Panc1 (cell line): ENCODE measurements around the gene NNMT. TPM values are rescaled to one million over a fixed set of nuclear protein-coding genes. Genes with fewer than 3 reads are reported as not detected.

ENCODE experiments used
- ATAC-seq: fragments of 200-7000 bp; cut with Tn5 transposase; 2 replicates; pipeline ENCODE4 v1.9.1; 2020; ENCODE audit warnings: mild to moderate bottlenecking, moderate library complexity
- BruUV-seq: library from RNA; stranded (reverse); fragments of 400-500 nt; replicated peaks from 2 replicates; lab custom pipeline; 2021; lab: Mats Ljungman, UMichigan
- CTCF ChIA-PET: fragments of 300-600 bp; sonication (Branson Sonifier 250); formaldehyde crosslinking; loops from one replicate; lab custom pipeline; 2022; ENCODE audit warnings: antibody characterized with exemption; lab: Charles Lee
- POLR2A ChIA-PET: fragments of 300-600 bp; sonication (Branson Sonifier 250); formaldehyde crosslinking; loops from one replicate; lab custom pipeline; 2022; ENCODE audit warnings: antibody characterized with exemption; lab: Charles Lee
- DNase-seq: peaks from one replicate; pipeline ENCODE4 v3.0.0-alpha.2; 2010; ENCODE audit warnings: low read depth, low spot score
- H3K27ac ChIP-seq: 2 replicates; pipeline ENCODE4 v1.5.1; 2011; ENCODE audit warnings: mild to moderate bottlenecking, low read length, inconsistent platforms
- H3K27me3 ChIP-seq: fragments of 200-500 bp; sonication (Bioruptor generic); 2 replicates; pipeline ENCODE4 v1.6.0; 2014; ENCODE audit warnings: low read length, inconsistent platforms; ENCODE audit not compliant: control insufficient read depth, insufficient read depth
- H3K36me3 ChIP-seq: fragments of 200-500 bp; sonication (Bioruptor generic); 2 replicates; pipeline ENCODE4 v1.5.1; 2014; ENCODE audit warnings: inconsistent platforms, mild to moderate bottlenecking, low read length, moderate library complexity; ENCODE audit not compliant: control insufficient read depth, insufficient read depth
- H3K4me1 ChIP-seq: 2 replicates; pipeline ENCODE4 v1.5.1; 2011; ENCODE audit warnings: inconsistent platforms, mild to moderate bottlenecking, low read length, moderate library complexity; ENCODE audit not compliant: control insufficient read depth, insufficient read depth
- H3K4me3 ChIP-seq, 2 experiments: 2 replicates each; pipeline ENCODE4 v1.5.1; 2011 to 2012; ENCODE audit warnings: low read depth in 2 of 2, low read length in 2 of 2, mild to moderate bottlenecking in 2 of 2, inconsistent platforms in 1 of 2, moderate library complexity in 1 of 2
- H3K9me3 ChIP-seq: fragments of 200-500 bp; sonication (Bioruptor generic); 2 replicates; pipeline ENCODE4 v1.5.1; 2014; ENCODE audit warnings: low read depth, mild to moderate bottlenecking, inconsistent platforms, low read length, moderate library complexity; ENCODE audit not compliant: control insufficient read depth, insufficient read depth
- POLR2AphosphoS5 ChIP-seq: IDR thresholded peaks from 2 replicates; pipeline ENCODE4 v1.6.1; 2012; ENCODE audit warnings: mild to moderate bottlenecking, low read depth, low read length, moderate library complexity
- SIN3A ChIP-seq: IDR thresholded peaks from 2 replicates; pipeline ENCODE4 v1.6.1; 2012; ENCODE audit warnings: low read depth, mild to moderate bottlenecking, low read length, moderate library complexity, borderline replicate concordance; ENCODE audit not compliant: insufficient read depth
- TCF7L2 ChIP-seq: IDR thresholded peaks from 2 replicates; pipeline ENCODE4 v1.6.1; 2011; ENCODE audit warnings: mild to moderate bottlenecking, low read depth, low read length, inconsistent platforms
- in situ Hi-C: cut with HindIII; loops from 2 replicates; pipeline ENCODE4 v1.10.0; 2016; ENCODE audit warnings: low sequenced_read_pairs, low pct_unique_long_range_greater_than_20kb
- intact Hi-C: fragments of 100-400 bp; cut with micrococcal nuclease; formaldehyde crosslinking; loops from one replicate; pipeline ENCODE4 v1.10.0; 2022; ENCODE audit not compliant: unreplicated experiment
- total RNA-seq: library from RNA; stranded (reverse); gene quantifications from one replicate; pipeline ENCODE4 v1.2.1, GENCODE V29; 2021; ENCODE audit not compliant: unreplicated experiment
- TF ChIP-seq, protein P1 (sequence below), 2 experiments: IDR thresholded peaks; 2 replicates each; pipeline ENCODE4 v1.6.1; 2011 to 2012; ENCODE audit warnings: low read depth in 2 of 2, control low read depth in 1 of 2, low read length in 1 of 2, mild to moderate bottlenecking in 1 of 2, moderate library complexity in 1 of 2; ENCODE audit not compliant: insufficient read depth in 1 of 2
- TF ChIP-seq, protein P2 (sequence below): fragments of 450-650 bp; IDR thresholded peaks from 2 replicates; pipeline ENCODE4 v1.5.1; 2017; ENCODE audit warnings: mild to moderate bottlenecking

Gene NNMT
- total RNA-seq, 1 experiment from 2014 or later, result 1.7 TPM

DNA sequence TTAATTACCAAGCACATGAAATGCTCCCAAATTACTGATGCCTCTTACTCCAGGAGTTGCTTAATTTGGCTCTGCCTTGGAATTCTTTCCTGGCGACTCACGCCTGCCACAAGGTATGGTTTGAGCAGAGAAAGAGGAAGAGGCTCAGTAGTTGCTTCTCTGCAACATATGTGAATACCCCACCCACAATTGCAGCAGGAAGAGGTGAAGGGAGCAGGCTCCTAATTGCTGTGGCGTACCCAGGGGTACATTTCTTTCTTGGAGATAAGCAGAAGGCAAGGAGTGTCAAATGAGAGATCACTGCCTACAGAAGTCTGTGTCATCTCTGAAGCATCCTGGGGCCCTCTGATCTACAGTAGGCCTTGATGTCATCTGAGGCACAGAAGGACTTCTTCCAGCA, 10.6 kb upstream of the NNMT start:
- no peak overlapping the region for H3K27ac ChIP-seq
- ChIA-PET CTCF (no interaction called here), POLR2A (no interaction called here)
- intact Hi-C loops, result no loop called here
- TF ChIP-seq TCF7L2 (no peak), POLR2AphosphoS5 (no peak), SIN3A (no peak)
- TF ChIP-seq, protein P1, sequence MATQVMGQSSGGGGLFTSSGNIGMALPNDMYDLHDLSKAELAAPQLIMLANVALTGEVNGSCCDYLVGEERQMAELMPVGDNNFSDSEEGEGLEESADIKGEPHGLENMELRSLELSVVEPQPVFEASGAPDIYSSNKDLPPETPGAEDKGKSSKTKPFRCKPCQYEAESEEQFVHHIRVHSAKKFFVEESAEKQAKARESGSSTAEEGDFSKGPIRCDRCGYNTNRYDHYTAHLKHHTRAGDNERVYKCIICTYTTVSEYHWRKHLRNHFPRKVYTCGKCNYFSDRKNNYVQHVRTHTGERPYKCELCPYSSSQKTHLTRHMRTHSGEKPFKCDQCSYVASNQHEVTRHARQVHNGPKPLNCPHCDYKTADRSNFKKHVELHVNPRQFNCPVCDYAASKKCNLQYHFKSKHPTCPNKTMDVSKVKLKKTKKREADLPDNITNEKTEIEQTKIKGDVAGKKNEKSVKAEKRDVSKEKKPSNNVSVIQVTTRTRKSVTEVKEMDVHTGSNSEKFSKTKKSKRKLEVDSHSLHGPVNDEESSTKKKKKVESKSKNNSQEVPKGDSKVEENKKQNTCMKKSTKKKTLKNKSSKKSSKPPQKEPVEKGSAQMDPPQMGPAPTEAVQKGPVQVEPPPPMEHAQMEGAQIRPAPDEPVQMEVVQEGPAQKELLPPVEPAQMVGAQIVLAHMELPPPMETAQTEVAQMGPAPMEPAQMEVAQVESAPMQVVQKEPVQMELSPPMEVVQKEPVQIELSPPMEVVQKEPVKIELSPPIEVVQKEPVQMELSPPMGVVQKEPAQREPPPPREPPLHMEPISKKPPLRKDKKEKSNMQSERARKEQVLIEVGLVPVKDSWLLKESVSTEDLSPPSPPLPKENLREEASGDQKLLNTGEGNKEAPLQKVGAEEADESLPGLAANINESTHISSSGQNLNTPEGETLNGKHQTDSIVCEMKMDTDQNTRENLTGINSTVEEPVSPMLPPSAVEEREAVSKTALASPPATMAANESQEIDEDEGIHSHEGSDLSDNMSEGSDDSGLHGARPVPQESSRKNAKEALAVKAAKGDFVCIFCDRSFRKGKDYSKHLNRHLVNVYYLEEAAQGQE (IDR thresholded peaks at IDR 0.05; ENCODE audit: insufficient read depth in 1 of 2, low read depth in 2 of 2, low read length in 1 of 2), result no peak
- TF ChIP-seq, protein P2, sequence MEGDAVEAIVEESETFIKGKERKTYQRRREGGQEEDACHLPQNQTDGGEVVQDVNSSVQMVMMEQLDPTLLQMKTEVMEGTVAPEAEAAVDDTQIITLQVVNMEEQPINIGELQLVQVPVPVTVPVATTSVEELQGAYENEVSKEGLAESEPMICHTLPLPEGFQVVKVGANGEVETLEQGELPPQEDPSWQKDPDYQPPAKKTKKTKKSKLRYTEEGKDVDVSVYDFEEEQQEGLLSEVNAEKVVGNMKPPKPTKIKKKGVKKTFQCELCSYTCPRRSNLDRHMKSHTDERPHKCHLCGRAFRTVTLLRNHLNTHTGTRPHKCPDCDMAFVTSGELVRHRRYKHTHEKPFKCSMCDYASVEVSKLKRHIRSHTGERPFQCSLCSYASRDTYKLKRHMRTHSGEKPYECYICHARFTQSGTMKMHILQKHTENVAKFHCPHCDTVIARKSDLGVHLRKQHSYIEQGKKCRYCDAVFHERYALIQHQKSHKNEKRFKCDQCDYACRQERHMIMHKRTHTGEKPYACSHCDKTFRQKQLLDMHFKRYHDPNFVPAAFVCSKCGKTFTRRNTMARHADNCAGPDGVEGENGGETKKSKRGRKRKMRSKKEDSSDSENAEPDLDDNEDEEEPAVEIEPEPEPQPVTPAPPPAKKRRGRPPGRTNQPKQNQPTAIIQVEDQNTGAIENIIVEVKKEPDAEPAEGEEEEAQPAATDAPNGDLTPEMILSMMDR, result no peak
- H3K27me3 ChIP-seq, result no peaks in the 10 kb centered on the region; the same call in 1 of the 2 replicates
- H3K4me1 ChIP-seq, result no peaks in the 10 kb centered on the region
- H3K4me3 ChIP-seq, result no peak overlapping the region
- in situ Hi-C loops, result no loop called here
- H3K9me3 ChIP-seq, result no peaks in the 10 kb centered on the region
- DNase-seq (no peak), ATAC-seq (no peak)
- BruUV-seq, result no TSS peak
- H3K36me3 ChIP-seq, result no peaks in the 10 kb centered on the region

DNA sequence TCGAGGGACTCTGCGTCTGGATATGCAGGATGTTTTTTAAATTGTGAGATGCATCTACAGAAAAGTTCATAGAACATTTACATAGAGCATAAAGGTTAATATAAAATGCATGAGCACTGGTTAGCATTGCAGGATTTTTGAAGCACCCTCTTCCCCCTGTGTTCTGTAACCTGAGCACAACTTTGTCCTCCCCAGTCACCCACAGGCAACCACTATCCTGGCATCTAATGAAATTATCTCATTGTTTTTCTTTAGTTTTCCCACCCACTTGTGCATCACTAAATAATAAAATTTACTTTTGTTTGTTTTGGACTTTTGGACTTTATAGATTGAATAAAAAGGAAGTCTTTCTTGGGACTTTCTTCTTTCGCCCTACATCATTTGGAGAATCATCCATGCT, 10.0 kb upstream of the NNMT start:
- POLR2A ChIA-PET, result no interaction called here
- intact Hi-C loops, result no loop called here
- Histone ChIP-seq H3K4me3 (no peak overlapping the region), H3K4me1 (no peaks in the 10 kb centered on the region), H3K27ac (no peak overlapping the region), H3K9me3 (no peaks in the 10 kb centered on the region), H3K27me3 (no peaks in the 10 kb centered on the region; the same call in 1 of the 2 replicates), H3K36me3 (no peaks in the 10 kb centered on the region)
- in situ Hi-C loops, result no loop called here
- BruUV-seq, result no TSS peak
- CTCF ChIA-PET, result no interaction called here
- ATAC-seq (no peak), DNase-seq (no peak)
- TF ChIP-seq POLR2AphosphoS5, result no peak
- no peak for TF ChIP-seq TCF7L2
- TF ChIP-seq, protein P2, result no peak
- TF ChIP-seq, protein P1 (IDR thresholded peaks at IDR 0.05; ENCODE audit: insufficient read depth in 1 of 2, low read depth in 2 of 2, low read length in 1 of 2), result no peak
- TF ChIP-seq SIN3A, result no peak
